Pancreas (tissue), 10 donors: ENCODE results near the gene MIB1. TPM values are rescaled to one million over a fixed set of nuclear protein-coding genes. Genes with fewer than 3 reads are reported as not detected.

Source experiments
- ATAC-seq, 4 donors: fragments of 200-7000 bp; cut with Tn5 transposase; one replicate each; pipeline versions ENCODE4 v1.8.0 to v1.9.1; 2020; ENCODE audit warnings: mild to moderate bottlenecking in 4 of 4, moderate library complexity in 4 of 4
- DNase-seq, 6 donors: peaks; one replicate each; pipeline ENCODE4 v3.0.0-alpha.2; 2020
- FAIRE-seq: peaks from 2 replicates; lab custom pipeline; 2012; peaks lifted over from hg19 to GRCh38; lab: Jason Lieb, UNC
- H3K27ac ChIP-seq, 4 donors: fragments of 200-600 bp; sonication (generic); 1 replicate in 3 of 4; 2 replicates in 1 of 4; pipeline versions ENCODE4 v1.5.0 to v1.8.0; 2020
- H3K27me3 ChIP-seq, 4 donors: fragments of 200-600 bp; one replicate each; pipeline ENCODE4 v1.8.0; 2021
- H3K36me3 ChIP-seq, 3 donors: fragments of 200-600 bp; sonication (generic) in 1 of 3; one replicate each; pipeline versions ENCODE4 v1.5.0 to v1.8.0; 2020 to 2021
- H3K4me1 ChIP-seq, 3 donors: fragments of 200-600 bp; one replicate each; pipeline ENCODE4 v1.8.0; 2021
- H3K4me3 ChIP-seq, 4 donors: fragments of 200-600 bp; sonication (generic) in 2 of 4; one replicate each; pipeline versions ENCODE4 v1.5.0 to v1.8.0; 2020 to 2021
- H3K9me3 ChIP-seq, 4 donors: fragments of 200-600 bp; one replicate each; pipeline ENCODE4 v1.8.0; 2021
- CTCF ChIP-seq, 4 donors: fragments of 200-600 bp; sonication (generic) in 3 of 4; IDR thresholded peaks; one replicate each; pipeline versions ENCODE4 v1.5.0 to v1.8.0; 2021; ENCODE audit warnings: antibody characterized with exemption in 4 of 4
- WGBS, 2 donors: extraction: QIAGEN DNeasy Blood & Tissue Kit; methylation state at CpG; one replicate each; pipeline ENCODE4 v1.1.7; 2013; 5-methylcytosine and 5-hydroxymethylcytosine counted together
- intact Hi-C, 3 donors: fragments of 100-400 bp; cut with DNase I; formaldehyde crosslinking; loops; one replicate each; pipeline versions ENCODE4 v1.11.1 to v1.14.2; 2022
- polyA plus RNA-seq, 2 donors: library from polyadenylated mRNA; stranded (reverse); fragments of 200-250 nt; gene quantifications; one replicate each; pipeline ENCODE4 v1.2.3, GENCODE V29; 2013
- total RNA-seq, 6 donors: library from RNA; stranded (reverse); fragmentation: NEBNext Ultra II Directional in 4 of 6; extraction: Animal tissue kit (Norgen Biotek cat#: 25700) in 4 of 6; gene quantifications; one replicate each; pipeline versions ENCODE4 v1.2.1 to v1.2.4, GENCODE V29; 2021 to 2023
- donor health status: healthy with polysubstance abuse.
- donor health status: DM: no; HTN: no; CAD: no; lungs with moderate emphysema.
- donor health status: DM: no; HTN: no; CAD: no.
- donor health status: control.
- donor health status: control.
- donor health status: Bipolar disorder and iron deficiency.
- donor health status: DM: yes; HTN: yes; CAD: no.
- donor health status: DM: no; HTN: no; CAD: no.
- donor health status: DM: no; HTN: no; CAD: no.
- donor health status: DM: yes; HTN: yes; CAD: no.

Gene MIB1
- total and polyA plus RNA-seq, 8 donors: 2.9 to 23.9 (median 17.9) TPM

GRCh38 chr18:21853016-21853415, 112.4 kb downstream of the MIB1 start:
- intact Hi-C loops: no loop called here
- DNase-seq (no peak), FAIRE-seq (no peak), ATAC-seq (no peak)
- Histone ChIP-seq H3K27ac (no peak overlapping the region), H3K36me3 (peaks cover 0 to 7% (median 0%) of the 10 kb centered on the region in 3 donors), H3K27me3 (no peaks in the 10 kb centered on the region), H3K9me3 (no peaks in the 10 kb centered on the region), H3K4me3 (no peak overlapping the region), H3K4me1 (no peaks in the 10 kb centered on the region)
- no peak for TF ChIP-seq CTCF (IDR thresholded peaks at IDR 0.05)
- WGBS, 2 donors: 82 to 88% methylated on average over 3 of the region's 3 CpGs

- intact Hi-C loops: no loop called here
- H3K4me1 ChIP-seq: no peaks in the 10 kb centered on the region
- ATAC-seq (no peak), DNase-seq (no peak), FAIRE-seq (no peak)
- WGBS, 2 donors: 83 to 87% methylated on average over 6 of the region's 6 CpGs
- no peak for TF ChIP-seq CTCF (IDR thresholded peaks at IDR 0.05)
- H3K36me3 ChIP-seq: peaks cover 0 to 15% (median 0%) of the 10 kb centered on the region in 3 donors
- H3K9me3 ChIP-seq: no peaks in the 10 kb centered on the region
- no peaks in the 10 kb centered on the region for H3K27me3 ChIP-seq
- no peak overlapping the region for H3K27ac ChIP-seq
- H3K4me3 ChIP-seq: no peak overlapping the region
Observed at GRCh38 chr18:21853775-21854552, 113.4 kb downstream of the MIB1 start.

- Histone ChIP-seq H3K27ac (no peak overlapping the region), H3K4me3 (no peak overlapping the region), H3K27me3 (no peaks in the 10 kb centered on the region), H3K4me1 (no peaks in the 10 kb centered on the region), H3K36me3 (peaks cover 0 to 15% (median 0%) of the 10 kb centered on the region in 3 donors), H3K9me3 (no peaks in the 10 kb centered on the region)
- WGBS, 2 donors: 97 to 98% methylated on average over 3 of the region's 3 CpGs
- FAIRE-seq: no peak
- intact Hi-C loops: no loop called here
- TF ChIP-seq CTCF (IDR thresholded peaks at IDR 0.05): no peak
- ATAC-seq: no peak
- DNase-seq: no peak
Observed at GRCh38 chr18:21855432-21855831, 114.8 kb downstream of the MIB1 start.

GRCh38 chr18:21857871-21858270, 117.3 kb downstream of the MIB1 start:
- Histone ChIP-seq H3K4me1 (no peaks in the 10 kb centered on the region), H3K27me3 (no peaks in the 10 kb centered on the region), H3K4me3 (no peak overlapping the region), H3K27ac (no peak overlapping the region), H3K9me3 (no peaks in the 10 kb centered on the region), H3K36me3 (peaks cover 0 to 15% (median 0%) of the 10 kb centered on the region in 3 donors)
- FAIRE-seq (no peak), DNase-seq (no peak), ATAC-seq (no peak)
- intact Hi-C loops: no loop called here
- 86 to 90% methylated on average over 3 of the region's 3 CpGs for WGBS, 2 donors
- TF ChIP-seq CTCF (IDR thresholded peaks at IDR 0.05): no peak

- WGBS, 2 donors: 82 to 93% methylated on average over 1 of the region's 1 CpG
- H3K36me3 ChIP-seq: peaks cover 0 to 16% (median 0%) of the 10 kb centered on the region in 3 donors
- FAIRE-seq (no peak), ATAC-seq (no peak), DNase-seq (no peak)
- H3K27me3 ChIP-seq: no peaks in the 10 kb centered on the region
- no peak for TF ChIP-seq CTCF (IDR thresholded peaks at IDR 0.05)
- no peaks in the 10 kb centered on the region for H3K9me3 ChIP-seq
- H3K4me1 ChIP-seq: no peaks in the 10 kb centered on the region
- no peak overlapping the region for H3K4me3 ChIP-seq
- no peak overlapping the region for H3K27ac ChIP-seq
- intact Hi-C loops: no loop called here
Observed at GRCh38 chr18:21858544-21858943, 118.0 kb downstream of the MIB1 start.
